Nasal cavity respiratory epithelium epithelial cell of viscerocranial mucosa (primary cell): ENCODE data around the gene BIVM. TPM values are rescaled to one million over a fixed set of nuclear protein-coding genes. Genes with fewer than 3 reads are reported as not detected.

Experiments used
- total RNA-seq: library from RNA; depleted of rRNA; stranded (reverse); fragments of >200 nt; gene quantifications from 2 replicates; pipeline ENCODE4 v1.2.3, GENCODE V29; 2014

The BIVM gene, protein sequence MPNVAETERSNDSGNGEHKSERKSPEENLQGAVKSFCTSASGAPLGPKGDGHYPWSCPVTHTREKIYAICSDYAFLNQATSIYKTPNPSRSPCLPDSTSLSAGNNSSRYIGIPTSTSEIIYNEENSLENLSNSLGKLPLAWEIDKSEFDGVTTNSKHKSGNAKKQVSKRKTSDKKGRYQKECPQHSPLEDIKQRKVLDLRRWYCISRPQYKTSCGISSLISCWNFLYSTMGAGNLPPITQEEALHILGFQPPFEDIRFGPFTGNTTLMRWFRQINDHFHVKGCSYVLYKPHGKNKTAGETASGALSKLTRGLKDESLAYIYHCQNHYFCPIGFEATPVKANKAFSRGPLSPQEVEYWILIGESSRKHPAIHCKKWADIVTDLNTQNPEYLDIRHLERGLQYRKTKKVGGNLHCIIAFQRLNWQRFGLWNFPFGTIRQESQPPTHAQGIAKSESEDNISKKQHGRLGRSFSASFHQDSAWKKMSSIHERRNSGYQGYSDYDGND
- total RNA-seq, result 9.6 and 18.9 TPM in 2 replicates

DNA sequence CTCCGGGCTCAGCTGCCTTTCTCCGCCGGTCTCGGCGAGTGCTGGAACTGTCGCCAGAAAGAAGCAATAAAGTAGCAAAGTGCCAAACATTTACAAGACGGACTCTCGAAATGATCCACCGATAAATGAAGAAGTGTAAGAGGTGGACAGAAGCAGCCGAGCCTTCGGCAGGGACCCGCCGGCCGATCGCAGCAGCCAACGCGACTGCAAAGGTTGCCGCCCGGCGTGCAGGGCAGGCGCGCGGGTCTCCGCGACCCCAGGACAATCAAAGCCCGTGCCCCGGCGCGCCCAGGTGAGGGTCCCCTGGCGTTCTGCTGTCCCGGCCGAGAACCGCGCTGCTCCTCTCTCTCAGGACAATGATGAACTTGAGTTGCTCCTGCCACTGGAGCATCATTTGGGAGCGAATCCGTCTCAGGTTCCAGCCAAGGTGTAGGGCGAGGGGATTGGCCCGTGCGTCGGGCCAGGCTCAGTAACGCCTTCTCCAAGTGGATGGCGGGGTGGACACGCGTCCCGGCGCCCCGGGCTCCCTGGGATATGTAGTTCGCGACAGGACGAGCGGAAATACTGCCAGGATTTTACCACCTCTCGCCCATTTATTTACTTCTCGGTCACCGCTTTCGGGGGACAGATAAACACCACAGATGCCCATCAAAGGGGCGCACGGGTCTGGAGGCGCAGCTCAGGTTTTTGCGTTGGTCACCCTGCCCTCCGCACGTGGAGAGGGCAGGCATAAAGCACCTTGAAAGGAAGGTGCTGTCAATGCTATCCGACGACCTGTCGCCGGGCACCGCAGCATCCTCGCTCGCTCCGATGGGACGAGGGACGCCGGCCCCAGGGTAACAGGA is at the start of gene BIVM, which contains the start of gene POGLUT2:
Gene BIVM, plus strand, starts transcription at position 539 of the 845 bp plus-strand sequence. CDS start 8,149 bp downstream, outside the sequence.
Gene POGLUT2, minus strand, starts transcription at position 396 of the 845 bp plus-strand sequence. Its CDS starts 306 bp downstream, at position 90.

DNA sequence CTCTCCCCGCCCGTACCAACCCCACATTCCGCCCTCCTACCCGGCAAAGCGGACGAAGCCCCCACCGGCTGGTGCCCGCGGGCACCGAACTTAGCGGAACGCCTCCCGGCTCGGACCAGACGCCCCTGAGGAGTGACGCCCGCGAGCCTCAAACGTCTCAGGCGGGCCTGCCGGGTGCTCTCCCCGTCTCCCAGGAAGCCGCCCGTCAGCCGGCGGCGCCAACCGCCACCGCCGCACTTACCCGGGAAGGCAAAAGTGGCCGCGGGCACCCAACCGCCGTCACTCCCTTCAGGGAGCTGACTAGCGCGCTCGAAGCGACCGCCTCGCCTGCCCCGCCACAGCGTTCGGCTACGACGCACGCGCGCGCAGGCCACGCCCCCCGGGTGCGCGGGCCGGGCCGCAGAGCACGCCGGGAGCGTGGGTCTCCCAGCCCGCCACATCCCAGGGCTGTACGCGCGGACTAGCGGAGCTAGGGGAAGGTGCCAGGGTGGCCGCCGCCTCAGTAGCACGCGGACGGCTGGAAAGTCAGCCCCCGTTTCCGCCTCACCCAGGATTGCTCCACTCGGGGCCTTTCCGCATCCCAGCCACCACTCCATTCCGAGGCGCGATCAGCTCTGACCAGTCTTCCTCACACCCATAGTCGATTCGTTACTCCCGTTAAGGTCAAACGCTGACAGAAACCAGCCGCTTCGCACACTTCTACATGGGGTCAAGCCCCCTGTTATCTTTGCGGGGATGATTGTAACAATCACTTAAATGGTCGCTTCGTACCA is 25.3 kb upstream of the BIVM start, which contains the start of gene TEX30:
Gene TEX30, minus strand, starts transcription at position 346 of the 773 bp plus-strand sequence. CDS start 3,760 bp downstream, outside the sequence.

DNA sequence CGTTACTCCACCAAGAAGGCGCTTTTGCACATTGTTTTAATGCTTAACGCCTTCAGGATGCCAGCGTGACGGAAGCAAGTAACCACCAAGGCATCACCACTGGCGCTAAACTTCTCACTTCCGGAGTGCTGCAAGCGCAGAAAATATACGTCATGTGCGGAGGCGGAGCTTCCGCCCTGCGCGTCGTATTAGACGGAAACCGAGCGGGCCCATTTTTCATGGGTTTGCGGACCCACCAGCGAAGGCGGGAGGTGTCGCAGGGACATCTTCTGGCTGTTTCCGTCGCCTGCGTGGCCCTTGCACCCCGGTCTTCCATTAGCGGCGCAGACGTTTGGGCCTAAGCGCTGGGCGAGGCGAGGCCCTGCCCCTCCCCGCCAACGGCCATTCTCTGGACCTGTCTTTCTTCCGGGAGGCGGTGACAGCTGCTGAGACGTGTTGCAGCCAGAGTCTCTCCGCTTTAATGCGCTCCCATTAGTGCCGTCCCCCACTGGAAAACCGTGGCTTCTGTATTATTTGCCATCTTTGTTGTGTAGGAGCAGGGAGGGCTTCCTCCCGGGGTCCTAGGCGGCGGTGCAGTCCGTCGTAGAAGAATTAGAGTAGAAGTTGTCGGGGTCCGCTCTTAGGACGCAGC is 46.8 kb downstream of the BIVM start, which contains the start of gene ERCC5:
Gene ERCC5, plus strand, starts transcription at position 403 of the 631 bp plus-strand sequence. CDS start 235 bp downstream, outside the sequence.

Other genes with a start within 250 kb of the BIVM start
- gene TPP2, start 202.1 kb upstream of the BIVM start, total RNA-seq, result 36.6 and 41.6 TPM in 2 replicates
- gene METTL21C, start 104.1 kb upstream of the BIVM start, total RNA-seq, result not detected in 2 replicates
- 9.0 and 20.2 TPM in 2 replicates for gene TEX30, start 25.3 kb upstream of the BIVM start, total RNA-seq
- gene POGLUT2, start 143 bp upstream of the BIVM start, total RNA-seq, result 9.9 and 11.4 TPM in 2 replicates
- 44.9 and 52.3 TPM in 2 replicates for gene ERCC5, start 46.9 kb downstream of the BIVM start, total RNA-seq